Type B pancreatic cell (in vitro differentiated cells): ENCODE data around the gene TARM1. TPM values are rescaled to one million over a fixed set of nuclear protein-coding genes. Genes with fewer than 3 reads are reported as not detected.
A peak's percentile ranks its signal among the peaks of the same experiment; 100 is the strongest.
"Not testable (repeated sequence)": the region's sequence is repeated elsewhere in the genome, so short reads cannot be mapped to it uniquely, and the experiment has no call there.

ENCODE experiments used
- DNase-seq: peaks from one replicate; pipeline ENCODE4 v3.0.0; 2021; ENCODE audit warnings: mixed read lengths; ENCODE audit not compliant: unreplicated experiment; ENCODE audit errors: extremely low spot score
- H3K27ac Mint-ChIP-seq: 2 replicates; pipeline ENCODE4 v1.8.0; 2021; ENCODE audit warnings: mild to moderate bottlenecking, mixed read lengths
- H3K27me3 Mint-ChIP-seq: 2 replicates; pipeline ENCODE4 v1.8.0; 2021; ENCODE audit warnings: mixed read lengths
- H3K36me3 Mint-ChIP-seq: 2 replicates; pipeline ENCODE4 v1.8.0; 2021; ENCODE audit warnings: mixed read lengths
- H3K4me1 Mint-ChIP-seq: one replicate; pipeline ENCODE4 v1.8.0; 2021; ENCODE audit warnings: mixed read lengths; ENCODE audit not compliant: unreplicated experiment
- H3K4me3 Mint-ChIP-seq: 2 replicates; pipeline ENCODE4 v1.8.0; 2021; ENCODE audit warnings: mild to moderate bottlenecking, mixed read lengths
- H3K9me3 Mint-ChIP-seq: 2 replicates; pipeline ENCODE4 v1.8.0; 2021; ENCODE audit warnings: mixed read lengths
- CTCF ChIP-seq: fragments of 200-600 bp; sonication (generic); conservative IDR thresholded peaks from 2 replicates; pipeline ENCODE4 v1.5.0; 2021; ENCODE audit warnings: antibody characterized with exemption, mild to moderate bottlenecking
- total RNA-seq: library from RNA; stranded (reverse); gene quantifications from 2 replicates; pipeline ENCODE4 v1.2.1, GENCODE V29; 2021; ENCODE audit warnings: low replicate concordance

Gene TARM1
- total RNA-seq, 1 donor from 2014 or later: not detected

GRCh38 chr19:54099190-54099902 lies 18.2 kb upstream of the TARM1 start:
- no peak overlapping the region for H3K4me3 Mint-ChIP-seq

GRCh38 chr19:54096617-54097106 lies 15.5 kb upstream of the TARM1 start:
- H3K4me3 Mint-ChIP-seq: peak overlapping the region; percentile 70
- no peaks in the 10 kb centered on the region for H3K9me3 Mint-ChIP-seq
- H3K36me3 Mint-ChIP-seq: no peaks in the 10 kb centered on the region
- DNase-seq: no peak
- TF ChIP-seq CTCF: no peak
- no peak overlapping the region for H3K27ac Mint-ChIP-seq
- peaks cover 47% of the 10 kb centered on the region for H3K27me3 Mint-ChIP-seq
- no peaks in the 10 kb centered on the region for H3K4me1 Mint-ChIP-seq

More at GRCh38 chr19:54099190-54099902, 18.2 kb upstream of the TARM1 start:
- Mint-ChIP-seq H3K9me3 (no peaks in the 10 kb centered on the region), H3K36me3 (no peaks in the 10 kb centered on the region), H3K27ac (no peak overlapping the region), H3K27me3 (peaks cover 42% of the 10 kb centered on the region), H3K4me1 (peaks cover 6% of the 10 kb centered on the region)
- TF ChIP-seq CTCF: no peak
- DNase-seq: no peak

- TF ChIP-seq CTCF: peak; percentile 24
- H3K36me3 Mint-ChIP-seq, DNase-seq, H3K9me3 Mint-ChIP-seq, H3K27ac Mint-ChIP-seq, H3K4me1 Mint-ChIP-seq: not testable (repeated sequence)
- Mint-ChIP-seq H3K27me3 (peaks cover 51% of the 10 kb centered on the region), H3K4me3 (peak overlapping the region; percentile 75)
Measured at GRCh38 chr19:54095859-54096616, 14.9 kb upstream of the TARM1 start.

- Mint-ChIP-seq H3K4me1 (no peaks in the 10 kb centered on the region), H3K4me3 (no peak overlapping the region), H3K27ac (no peak overlapping the region), H3K36me3 (no peaks in the 10 kb centered on the region), H3K27me3 (peaks cover 51% of the 10 kb centered on the region), H3K9me3 (no peaks in the 10 kb centered on the region)
- no peak for TF ChIP-seq CTCF
- no peak for DNase-seq
Measured at GRCh38 chr19:54095136-54095858, 14.1 kb upstream of the TARM1 start.

- no peaks in the 10 kb centered on the region for H3K9me3 Mint-ChIP-seq
- no peaks in the 10 kb centered on the region for H3K4me1 Mint-ChIP-seq
- no peak for TF ChIP-seq CTCF
- DNase-seq: no peak
- H3K4me3 Mint-ChIP-seq: peak overlapping the region; percentile 9
- no peak overlapping the region for H3K27ac Mint-ChIP-seq
- H3K27me3 Mint-ChIP-seq: peaks cover 46% of the 10 kb centered on the region
- no peaks in the 10 kb centered on the region for H3K36me3 Mint-ChIP-seq
Measured at GRCh38 chr19:54094426-54095000, 13.3 kb upstream of the TARM1 start.
